ENCODE measurements around the gene SLC34A1. TPM values are rescaled to one million over a fixed set of nuclear protein-coding genes. Genes with fewer than 3 reads are reported as not detected.
"Not testable (repeated sequence)": the region's sequence is repeated elsewhere in the genome, so short reads cannot be mapped to it uniquely, and the experiment has no call there.

Gene SLC34A1
- total RNA-seq, 1 experiment from 2014 or later, result 1.5 TPM

GRCh38 chr5:177366528-177367322, 17.5 kb upstream of the SLC34A1 start:
- DNase-seq (ENCODE audit: low read depth), result peak; percentile 74
- in situ Hi-C loops (cut with HindIII; ENCODE audit: low pct_unique_long_range_greater_than_20kb, low sequenced_read_pairs), result no loop called here

DNA sequence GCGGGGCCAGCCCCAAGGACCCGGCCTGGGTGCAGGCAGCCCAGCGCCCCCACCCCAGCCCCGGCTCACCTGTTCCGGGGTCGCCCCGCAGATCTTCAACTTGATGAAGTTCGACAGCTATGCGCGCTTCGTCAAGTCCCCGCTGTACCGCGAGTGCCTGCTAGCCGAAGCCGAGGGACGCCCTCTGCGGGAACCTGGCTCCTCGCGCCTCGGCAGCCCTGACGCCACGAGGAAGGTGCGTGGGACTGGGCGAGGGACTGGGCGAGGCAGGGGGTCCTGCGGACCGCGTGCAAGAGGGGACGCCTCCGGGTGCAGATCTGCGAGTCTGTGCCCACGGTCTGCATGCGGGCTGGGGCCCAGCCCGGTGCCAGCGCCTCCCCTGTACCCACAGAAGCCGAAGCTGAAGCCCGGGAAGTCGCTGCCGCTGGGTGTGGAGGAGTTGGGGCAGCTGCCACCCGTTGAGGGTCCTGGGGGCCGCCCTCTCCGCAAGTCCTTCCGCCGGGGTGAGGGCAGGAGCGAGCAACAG, 16.8 kb upstream of the SLC34A1 start:
- DNase-seq (ENCODE audit: low read depth), result no peak
- in situ Hi-C loops (cut with HindIII; ENCODE audit: low pct_unique_long_range_greater_than_20kb, low sequenced_read_pairs), result no loop called here

GRCh38 chr5:177367981-177368868, 16.0 kb upstream of the SLC34A1 start:
- DNase-seq (ENCODE audit: low read depth), result no peak
- in situ Hi-C loops (cut with HindIII; ENCODE audit: low pct_unique_long_range_greater_than_20kb, low sequenced_read_pairs), result no loop called here

DNA sequence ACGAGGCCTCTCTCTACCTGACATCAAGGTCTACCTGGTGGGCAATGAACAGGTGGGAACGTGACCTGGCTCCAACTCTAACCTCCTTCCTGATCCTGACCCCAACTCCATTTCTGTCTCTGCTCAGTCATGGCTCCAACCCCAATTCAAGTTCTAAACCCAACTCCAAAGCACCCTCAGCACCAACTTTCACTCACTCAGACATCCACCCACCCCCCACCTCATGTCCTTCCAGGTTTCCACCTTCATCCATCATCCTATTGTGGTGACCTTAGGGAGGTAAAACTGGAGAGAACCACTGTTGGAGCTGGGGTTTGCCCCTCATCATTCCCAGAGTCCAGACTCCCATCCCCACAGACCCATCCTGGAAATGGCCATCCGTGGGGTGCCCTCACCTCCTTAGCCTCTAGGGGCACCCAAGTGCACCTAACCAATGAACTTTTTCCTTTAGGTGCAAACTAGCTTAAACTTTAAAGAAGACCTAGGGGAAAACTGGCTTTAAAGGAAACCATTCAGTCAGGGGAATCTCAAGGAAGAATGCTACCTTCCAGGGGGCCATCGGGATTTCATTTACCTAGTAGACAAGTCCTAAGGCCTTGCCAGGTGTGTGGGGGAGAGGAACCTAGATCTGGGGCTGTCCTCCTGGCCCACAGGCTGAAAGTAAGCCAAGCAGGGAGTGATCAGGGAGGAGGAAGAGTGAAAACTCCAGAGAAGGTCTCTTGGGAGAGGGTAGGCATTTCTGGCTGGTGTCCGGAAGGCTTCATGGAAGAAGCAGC, 15.2 kb upstream of the SLC34A1 start:
- DNase-seq (ENCODE audit: low read depth), result no peak
- in situ Hi-C loops (cut with HindIII; ENCODE audit: low pct_unique_long_range_greater_than_20kb, low sequenced_read_pairs), result no loop called here

GRCh38 chr5:177369645-177370440, 14.4 kb upstream of the SLC34A1 start:
- no peak for DNase-seq (ENCODE audit: low read depth)
- in situ Hi-C loops (cut with HindIII; ENCODE audit: low pct_unique_long_range_greater_than_20kb, low sequenced_read_pairs), result no loop called here

- peak; percentile 96 for DNase-seq (ENCODE audit: low read depth)
Observed at GRCh38 chr5:177370488-177371119, 13.6 kb upstream of the SLC34A1 start.

DNA sequence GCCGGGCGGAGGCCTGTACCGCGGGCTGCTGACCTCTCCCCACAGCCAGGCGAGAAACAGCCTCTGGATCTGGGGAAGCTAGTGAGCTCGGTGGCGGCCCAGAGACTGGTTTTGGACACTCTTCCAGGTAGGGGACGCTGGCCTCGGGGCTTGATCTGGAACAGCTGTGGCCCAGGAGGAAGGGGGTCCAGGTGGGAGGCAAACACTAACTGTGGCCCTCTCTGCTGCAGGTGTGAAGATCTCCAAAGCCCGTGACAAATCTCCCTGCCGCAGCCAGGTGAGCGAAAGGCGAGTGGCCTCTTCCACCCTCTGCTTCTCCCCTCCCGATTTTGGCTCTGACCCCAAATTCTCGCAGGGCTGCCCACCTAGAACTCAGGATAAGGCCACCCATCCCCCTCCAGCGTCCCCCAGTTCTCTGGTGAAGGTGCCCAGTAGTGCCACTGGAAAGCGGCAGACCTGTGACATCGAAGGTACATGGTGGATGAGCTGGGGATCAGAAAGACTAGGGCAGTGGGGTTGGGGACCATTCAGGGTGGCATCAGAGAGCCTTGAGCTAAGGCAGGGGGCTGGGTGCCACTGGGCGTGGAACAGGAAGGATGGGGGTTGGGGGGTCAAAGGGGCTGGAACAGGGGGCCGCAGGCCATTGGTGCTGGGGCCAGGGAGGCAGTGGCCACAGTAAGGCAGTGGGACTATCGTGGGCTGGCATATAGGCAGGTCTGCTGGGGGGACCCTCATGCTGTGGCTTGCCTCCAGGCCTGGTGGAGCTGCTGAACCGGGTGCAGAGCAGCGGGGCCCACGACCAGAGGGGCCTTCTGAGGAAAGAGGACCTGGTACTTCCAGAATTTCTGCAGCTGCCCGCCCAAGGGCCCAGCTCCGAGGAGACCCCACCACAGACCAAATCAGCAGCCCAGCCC, 12.9 kb upstream of the SLC34A1 start:
- no peak for DNase-seq (ENCODE audit: low read depth)
- in situ Hi-C loops (cut with HindIII; ENCODE audit: low pct_unique_long_range_greater_than_20kb, low sequenced_read_pairs), result no loop called here

More at GRCh38 chr5:177370488-177371119, 13.6 kb upstream of the SLC34A1 start:
- in situ Hi-C loops (cut with HindIII; ENCODE audit: low pct_unique_long_range_greater_than_20kb, low sequenced_read_pairs), result no loop called here

GRCh38 chr5:177372034-177372896, 12.0 kb upstream of the SLC34A1 start:
- in situ Hi-C loops (cut with HindIII; ENCODE audit: low pct_unique_long_range_greater_than_20kb, low sequenced_read_pairs), result no loop called here
- DNase-seq (ENCODE audit: low read depth), result no peak

- in situ Hi-C loops (cut with HindIII; ENCODE audit: low pct_unique_long_range_greater_than_20kb, low sequenced_read_pairs), result no loop called here
- no peak for DNase-seq (ENCODE audit: low read depth)
Observed at GRCh38 chr5:177372910-177373309, 11.3 kb upstream of the SLC34A1 start.

DNA sequence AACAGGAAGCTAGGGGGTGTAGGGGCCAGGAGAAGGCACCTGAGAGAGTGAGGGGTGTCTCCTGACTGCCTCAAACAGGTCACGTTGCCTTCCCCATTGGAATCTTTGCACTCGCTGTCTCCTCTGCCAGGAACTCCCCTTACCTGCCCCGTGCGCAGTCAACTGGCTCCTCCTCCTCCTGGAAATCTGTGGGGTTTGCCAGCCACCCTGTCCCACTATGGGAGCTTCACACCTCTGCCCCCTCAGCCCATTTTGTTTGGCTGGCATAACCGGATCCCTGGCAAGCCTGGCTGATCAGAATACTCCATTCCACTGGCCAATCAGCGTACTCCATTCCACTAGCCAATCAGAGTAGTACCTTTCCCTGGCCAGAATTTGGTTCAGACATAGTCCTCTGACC, 10.4 kb upstream of the SLC34A1 start:
- no peak for DNase-seq (ENCODE audit: low read depth)
- in situ Hi-C loops (cut with HindIII; ENCODE audit: low pct_unique_long_range_greater_than_20kb, low sequenced_read_pairs), result no loop called here

DNA sequence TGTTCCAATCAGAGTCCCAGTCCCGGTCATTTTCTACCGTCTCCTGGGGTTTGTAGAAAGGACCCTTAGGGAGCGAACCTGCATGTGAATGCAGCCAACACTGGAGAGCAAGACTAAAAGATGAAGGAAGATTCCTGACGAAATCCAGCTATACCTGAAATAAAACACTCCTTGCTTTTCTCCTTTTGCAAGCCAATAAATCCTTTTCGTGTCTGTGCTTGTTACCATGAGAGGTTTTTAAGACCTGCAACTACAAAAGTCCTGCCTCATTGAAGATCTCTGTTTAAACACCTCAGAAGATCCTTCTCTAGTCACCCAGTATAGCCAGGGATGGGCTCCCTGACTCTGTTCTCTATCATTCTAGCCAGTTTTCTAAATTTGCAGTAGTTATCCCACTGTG, 10.0 kb upstream of the SLC34A1 start:
- no peak for DNase-seq (ENCODE audit: low read depth)
- in situ Hi-C loops (cut with HindIII; ENCODE audit: low pct_unique_long_range_greater_than_20kb, low sequenced_read_pairs), result no loop called here

- in situ Hi-C loops (cut with HindIII; ENCODE audit: low pct_unique_long_range_greater_than_20kb, low sequenced_read_pairs), result not testable (repeated sequence)
Observed at GRCh38 chr5:177375516-177375915, 8.7 kb upstream of the SLC34A1 start.

GRCh38 chr5:177376107-177376506, 8.1 kb upstream of the SLC34A1 start:
- DNase-seq (ENCODE audit: low read depth), result no peak
- in situ Hi-C loops (cut with HindIII; ENCODE audit: low pct_unique_long_range_greater_than_20kb, low sequenced_read_pairs), result no loop called here

More at GRCh38 chr5:177375516-177375915, 8.7 kb upstream of the SLC34A1 start:
- DNase-seq (ENCODE audit: low read depth), result not testable (repeated sequence)

DNA sequence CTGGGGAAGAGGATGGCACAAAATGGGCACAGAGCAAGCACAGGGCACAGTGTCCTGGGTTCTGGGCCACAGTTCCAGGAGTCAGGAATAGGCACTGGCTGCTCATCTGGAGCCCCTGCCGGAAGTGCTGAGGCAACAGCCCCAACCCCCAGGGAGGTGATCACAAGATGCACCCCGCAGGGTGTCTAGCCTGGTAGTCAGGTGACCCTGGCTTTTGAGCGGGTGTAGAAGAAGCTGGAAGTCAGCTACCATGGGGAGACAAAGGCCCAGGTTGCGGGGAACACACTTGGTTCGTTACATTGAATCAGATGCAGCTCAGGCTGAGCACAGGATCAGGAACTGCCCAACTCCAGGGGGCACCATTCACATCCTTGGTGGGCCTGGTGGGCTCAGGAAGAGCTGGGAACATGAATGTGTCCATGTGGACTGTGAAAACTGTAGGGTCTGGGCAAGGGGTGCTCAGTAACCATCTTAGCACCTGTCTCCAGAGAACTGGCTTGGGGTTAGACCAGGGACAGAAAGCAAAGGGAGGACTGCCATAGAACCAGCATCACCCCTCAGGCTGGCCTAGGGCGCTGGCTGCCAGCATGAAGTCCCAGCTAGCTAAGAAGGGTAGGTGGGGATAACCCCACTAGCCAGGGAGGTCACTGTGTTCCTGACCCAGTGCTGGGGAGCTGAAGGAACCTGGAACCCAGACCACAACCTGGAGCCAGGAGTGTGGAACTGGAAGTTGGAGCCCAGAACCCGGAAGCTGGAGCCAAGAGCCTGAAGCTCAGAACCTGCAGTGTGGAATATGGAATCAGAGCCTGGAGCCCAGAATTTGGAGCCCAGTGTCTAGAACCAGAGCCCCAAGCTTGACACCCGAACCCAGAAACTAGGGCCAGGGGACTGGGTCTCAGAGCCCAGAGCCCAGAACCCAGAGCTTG, 6.1 kb upstream of the SLC34A1 start:
- in situ Hi-C loops (cut with HindIII; ENCODE audit: low pct_unique_long_range_greater_than_20kb, low sequenced_read_pairs), result no loop called here
- DNase-seq (ENCODE audit: low read depth), result no peak
